Dermis microvascular lymphatic vessel endothelial cell (primary cell): ENCODE measurements around the gene UBAC2. TPM values are rescaled to one million over a fixed set of nuclear protein-coding genes. Genes with fewer than 3 reads are reported as not detected.
"Not testable (repeated sequence)": the region's sequence is repeated elsewhere in the genome, so short reads cannot be mapped to it uniquely, and the experiment has no call there.

Source experiments
- DNase-seq, 2 donors: peaks; one replicate each; pipeline versions ENCODE4 v3.0.0 to v3.0.0-alpha.2; 2010; ENCODE audit warnings: low read depth in 2 of 2
- total RNA-seq: library from RNA; depleted of rRNA; stranded (reverse); fragments of >200 nt; gene quantifications from 2 replicates; pipeline ENCODE4 v1.2.1, GENCODE V29; 2014

Gene UBAC2
- total RNA-seq, 1 donor from 2014 or later = 25.8 TPM

DNA sequence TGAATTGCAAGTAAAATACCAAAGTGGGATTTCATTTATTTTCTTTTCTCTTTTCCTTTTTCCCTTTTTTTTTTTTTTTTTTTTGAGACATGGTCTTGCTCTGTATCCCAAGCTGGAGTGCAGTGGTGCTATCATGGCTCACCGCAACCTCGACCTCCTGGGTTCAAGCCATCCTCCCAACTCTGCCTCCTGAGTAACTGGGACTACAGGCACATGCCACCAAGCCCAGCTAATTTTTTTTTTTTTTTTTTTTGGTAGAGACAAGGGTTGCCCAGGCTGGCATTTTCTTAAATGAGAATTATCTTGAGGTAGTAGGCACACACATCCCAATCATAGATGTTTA lies 175.1 kb downstream of the UBAC2 start:
- DNase-seq = no peak

DNA sequence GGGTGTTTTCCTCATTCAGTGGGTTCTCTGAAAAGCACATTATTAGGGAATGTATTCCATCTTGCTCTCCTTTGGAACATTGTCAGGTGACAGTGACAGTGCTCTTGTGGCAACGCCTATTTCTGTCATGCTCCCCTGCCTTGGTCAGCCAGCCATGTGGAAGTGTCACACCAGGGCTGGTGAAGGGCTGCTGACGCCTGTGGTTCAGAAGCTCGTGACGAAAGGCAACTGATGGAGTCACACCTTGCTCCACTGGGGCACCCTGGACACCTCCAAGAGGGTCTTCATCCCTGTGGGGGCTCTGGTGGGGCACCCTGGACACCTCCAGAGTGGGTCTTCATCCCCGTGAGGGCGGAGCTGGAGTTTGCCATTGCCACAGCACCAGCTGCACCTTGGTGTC lies 175.5 kb downstream of the UBAC2 start:
- no peak for DNase-seq

DNA sequence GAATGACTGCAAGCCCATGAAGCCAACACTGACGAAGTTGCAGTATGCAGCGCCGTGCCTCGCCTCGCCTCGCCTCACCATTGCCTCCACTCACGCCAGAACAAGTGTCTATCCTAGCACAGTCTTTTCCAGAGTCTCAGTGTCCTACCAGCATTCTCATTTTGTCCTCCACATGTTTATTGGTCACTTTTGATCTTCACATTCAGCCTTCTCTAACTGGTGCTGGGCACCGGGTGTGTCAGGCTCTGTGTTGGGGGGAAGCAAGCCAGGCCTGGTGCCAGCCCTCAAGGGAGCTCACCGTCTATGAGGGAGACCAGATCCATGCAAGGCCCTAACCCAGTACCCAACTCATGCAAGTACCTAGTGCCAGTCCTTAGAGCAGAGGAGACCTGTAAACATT lies 176.3 kb downstream of the UBAC2 start:
- no peak for DNase-seq

DNA sequence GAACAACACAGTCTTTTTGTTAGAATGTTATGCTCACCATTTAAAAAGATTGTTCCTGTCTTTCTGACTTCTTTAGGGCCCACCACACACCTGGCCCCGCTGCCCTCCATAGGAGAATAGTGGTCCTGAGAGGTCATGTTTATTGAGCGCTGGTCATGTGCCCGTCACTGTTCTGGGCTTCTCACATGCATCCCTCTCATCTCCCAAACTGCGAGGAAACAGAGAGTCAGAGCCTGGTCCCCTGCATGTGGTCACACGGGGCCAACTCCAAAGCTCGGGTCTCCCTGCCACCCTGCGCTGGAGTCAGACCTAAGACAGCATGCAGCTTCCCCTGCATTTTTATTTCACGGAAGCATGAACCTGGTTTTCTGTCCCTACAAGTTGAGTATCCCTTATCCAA lies 177.0 kb downstream of the UBAC2 start:
- no peak for DNase-seq

DNA sequence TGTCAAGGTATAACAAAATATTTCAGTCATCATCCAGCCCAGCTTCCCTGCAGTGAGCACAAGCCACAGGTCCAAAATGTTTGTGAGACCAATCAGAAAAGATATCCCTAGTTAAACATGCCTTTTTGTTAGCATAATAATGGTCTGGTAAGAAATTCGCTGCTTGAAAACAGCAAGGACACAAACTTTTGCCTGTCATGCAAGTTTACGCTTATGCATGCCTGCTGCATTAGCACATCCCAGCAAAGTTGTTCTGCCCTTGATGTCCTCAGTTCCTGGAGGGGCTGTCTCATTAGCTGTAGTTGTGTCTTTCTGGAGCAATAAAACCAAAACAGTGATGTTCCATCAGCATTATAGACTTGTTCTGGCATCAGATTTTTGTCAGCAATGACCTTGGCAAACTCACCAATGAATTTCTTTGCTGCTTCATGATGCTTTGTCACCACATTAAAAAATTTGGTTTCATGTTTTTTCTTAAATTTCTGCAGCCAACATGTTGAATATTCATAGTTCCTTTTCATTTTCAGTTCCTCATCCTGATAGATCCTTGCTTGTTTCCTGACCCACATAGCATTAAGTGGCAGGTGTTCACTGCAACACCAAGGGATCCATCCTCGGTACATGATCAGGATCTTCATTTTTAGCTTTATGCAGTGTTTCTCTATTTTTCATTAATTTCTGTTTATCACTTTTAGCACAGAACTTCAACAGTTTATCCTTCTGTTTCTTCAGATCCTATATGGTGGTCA lies 178.5 kb downstream of the UBAC2 start:
- no peak for DNase-seq

DNA sequence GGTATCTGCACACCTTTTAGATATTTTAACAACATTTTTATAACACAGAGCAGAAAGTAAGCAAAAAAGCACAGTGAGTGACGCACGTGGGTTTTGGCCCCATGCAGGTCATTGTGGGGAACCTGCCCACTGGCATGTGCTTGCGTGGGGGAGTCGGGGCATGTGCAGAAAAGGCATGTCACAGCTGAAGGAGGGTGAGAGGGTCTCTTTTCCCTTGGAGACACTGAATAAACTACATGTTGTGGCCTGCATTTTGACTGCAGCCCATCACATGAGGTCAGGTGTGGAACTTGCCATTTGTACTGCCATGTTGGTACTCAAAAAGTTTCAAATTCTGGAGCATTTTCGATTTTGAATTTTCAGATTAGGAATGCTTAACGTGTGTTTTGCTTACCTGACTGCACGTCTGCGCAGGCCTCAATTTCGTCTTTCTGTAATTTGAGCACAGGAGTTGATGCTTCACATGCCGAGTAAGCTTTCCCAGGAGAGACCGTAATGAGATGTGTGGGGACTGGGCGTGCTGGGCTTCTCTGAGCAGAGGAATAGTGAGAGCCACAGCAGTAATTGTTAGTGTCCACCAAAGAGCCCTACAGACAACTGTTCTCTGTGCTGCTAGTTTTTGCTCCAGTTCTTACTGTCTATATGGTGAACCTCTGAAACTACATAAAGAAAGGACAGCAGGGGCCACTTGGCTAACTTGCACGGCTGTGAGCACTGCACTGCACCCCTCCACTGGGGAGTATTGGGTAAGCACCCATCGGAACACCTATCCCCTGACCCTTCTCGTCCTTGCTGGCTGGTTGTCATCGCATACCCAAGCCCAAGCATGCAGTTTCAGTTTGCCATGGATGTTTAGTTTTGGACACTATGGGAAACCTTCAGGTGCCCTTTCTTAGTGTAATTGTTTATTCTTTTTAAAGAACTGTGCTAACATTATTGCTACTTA lies 179.5 kb downstream of the UBAC2 start:
- DNase-seq = no peak

DNA sequence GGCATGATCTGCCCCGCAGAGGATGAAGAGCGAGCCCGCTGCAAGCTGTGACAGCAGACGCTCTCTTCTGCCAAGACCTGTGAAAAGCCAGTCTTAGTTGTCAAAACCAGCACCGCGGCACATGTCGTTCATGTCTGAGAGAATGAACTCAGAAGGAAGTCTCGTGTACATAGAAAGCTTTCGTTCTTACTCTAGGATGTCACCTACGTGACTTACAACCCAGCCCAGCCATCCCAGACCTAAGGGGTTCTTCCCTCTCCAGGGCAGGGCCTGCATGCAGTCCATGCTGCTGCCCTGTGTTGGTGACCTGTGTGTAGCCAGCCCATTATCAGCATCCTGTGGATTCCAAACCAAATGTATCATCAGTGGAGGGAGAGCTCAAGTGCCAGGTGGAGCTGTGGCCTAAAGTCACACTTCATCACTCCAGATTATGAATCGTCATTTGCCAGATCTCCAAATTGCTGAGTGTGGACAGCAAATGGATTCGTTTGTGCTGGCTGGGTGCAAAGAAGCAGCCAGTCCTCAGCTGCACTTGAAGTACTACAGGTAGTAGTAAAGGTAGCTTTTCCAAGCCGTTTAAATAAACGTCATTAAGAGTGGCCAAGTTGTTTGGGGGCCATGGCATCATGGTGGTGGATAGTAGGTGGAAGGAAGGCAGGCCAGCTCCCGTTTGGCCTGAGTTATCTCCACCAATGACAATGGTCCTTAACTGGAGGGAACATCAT lies 180.4 kb downstream of the UBAC2 start:
- DNase-seq = no peak

DNA sequence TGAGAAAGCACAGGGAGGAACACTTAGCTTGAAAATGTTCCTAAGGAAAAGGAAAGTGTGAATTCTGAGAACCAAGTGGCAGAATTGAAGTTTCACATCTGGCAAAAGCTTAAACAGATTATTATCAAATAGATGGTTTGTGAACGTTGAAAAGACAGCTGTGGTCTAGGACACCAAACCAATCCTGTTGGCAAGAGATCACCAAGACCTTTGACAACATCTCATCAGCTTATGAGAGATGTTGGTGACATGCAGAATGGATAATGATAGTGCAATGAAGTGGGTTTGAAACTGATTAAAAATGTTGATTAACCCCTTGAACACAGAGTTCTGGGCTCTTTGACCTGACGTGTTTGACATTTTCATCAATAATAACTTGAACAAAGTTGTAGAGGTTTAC lies 181.1 kb downstream of the UBAC2 start:
- DNase-seq = no peak

DNA sequence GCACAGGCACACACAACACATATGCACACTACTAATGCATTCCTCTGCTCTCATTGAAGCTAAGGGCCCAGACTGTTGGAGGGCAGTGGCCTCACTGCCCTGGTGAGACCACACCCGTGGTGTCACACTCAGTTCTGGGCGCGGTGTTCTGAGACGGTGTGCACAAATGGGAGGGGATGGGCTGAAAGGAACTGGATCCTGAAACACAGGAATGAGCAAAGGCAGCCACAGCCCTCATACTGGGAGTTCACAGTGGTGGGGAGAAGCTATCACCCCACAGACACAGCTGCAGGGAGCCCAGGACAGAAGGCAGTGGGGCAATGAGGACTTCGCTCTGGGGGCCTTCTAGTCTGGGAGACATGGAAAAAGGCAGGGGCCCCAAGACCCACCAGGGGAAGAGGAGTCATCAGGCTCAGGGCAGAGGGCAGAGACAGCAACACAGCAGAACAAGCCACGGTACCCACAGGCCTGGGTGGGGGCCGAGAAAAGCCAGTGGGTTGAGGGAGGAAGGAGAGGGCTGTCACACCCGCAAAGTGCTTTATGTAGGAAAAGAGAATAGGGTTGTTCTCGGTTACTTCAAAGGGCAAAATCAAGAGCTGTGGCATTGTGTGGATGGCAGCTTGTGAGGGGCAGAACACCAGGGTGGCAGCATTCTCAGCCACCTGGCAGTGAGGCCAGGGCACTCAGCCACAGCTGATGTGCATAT lies 181.9 kb downstream of the UBAC2 start:
- no peak for DNase-seq

DNA sequence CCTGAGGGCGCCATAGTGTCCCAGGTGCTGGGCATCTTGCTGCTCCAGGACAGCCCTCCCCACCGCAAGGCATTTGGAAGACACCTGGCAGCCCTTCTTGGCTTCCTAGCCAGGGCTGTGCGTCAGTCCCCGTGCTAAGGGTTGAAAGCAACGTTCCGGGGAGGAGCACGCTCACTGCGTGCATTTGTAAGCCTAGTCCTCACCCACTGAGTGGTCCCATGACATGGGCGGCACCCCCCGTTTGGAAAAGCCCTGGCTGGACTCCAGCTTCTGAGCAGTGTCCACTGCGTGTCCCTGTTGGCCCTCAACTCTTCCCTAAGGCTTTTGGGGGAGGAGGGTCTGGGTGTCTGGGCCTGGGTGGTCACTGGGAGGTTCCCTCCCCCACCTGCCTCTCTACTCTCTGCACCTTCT lies 182.9 kb downstream of the UBAC2 start:
- no peak for DNase-seq

DNA sequence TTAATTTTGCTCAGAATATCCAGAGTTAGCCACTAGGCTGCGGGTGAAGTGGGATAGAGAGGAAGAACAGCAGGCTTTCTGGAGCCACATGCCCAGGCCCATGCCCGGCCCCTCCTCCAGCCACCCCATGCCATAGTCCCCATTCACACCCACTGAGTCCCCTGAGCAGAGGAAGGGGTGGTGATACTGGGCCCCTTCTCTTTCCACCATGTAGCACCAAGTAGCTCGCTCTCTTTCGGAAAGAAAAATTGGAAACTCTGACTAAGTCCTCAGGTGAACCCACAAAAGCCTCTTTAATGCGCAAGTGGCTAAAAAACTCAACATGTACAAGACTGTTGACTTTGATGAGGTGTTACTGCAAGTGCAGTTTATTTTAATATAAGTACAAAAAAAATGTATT lies 183.3 kb downstream of the UBAC2 start:
- DNase-seq = no peak

DNA sequence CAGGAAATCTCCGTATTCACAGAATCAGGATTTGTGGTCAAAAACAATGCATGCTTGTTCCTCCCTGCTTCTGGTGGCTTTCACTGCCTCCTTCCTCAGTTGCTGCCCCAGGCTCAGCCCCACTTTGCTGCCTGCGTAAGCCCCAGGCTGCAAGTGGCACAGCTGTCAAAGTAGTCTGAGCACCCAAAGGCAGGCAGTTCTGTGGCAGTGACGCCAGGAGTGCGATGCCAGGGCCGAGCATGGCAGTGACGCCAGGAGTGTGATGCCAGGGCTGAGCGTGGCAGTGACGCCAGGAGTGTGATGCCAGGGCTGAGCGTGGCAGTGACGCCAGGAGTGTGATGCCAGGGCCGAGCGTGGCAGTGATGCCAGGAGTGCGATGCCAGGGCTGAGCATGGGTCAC lies 183.8 kb downstream of the UBAC2 start:
- DNase-seq = no peak

DNA sequence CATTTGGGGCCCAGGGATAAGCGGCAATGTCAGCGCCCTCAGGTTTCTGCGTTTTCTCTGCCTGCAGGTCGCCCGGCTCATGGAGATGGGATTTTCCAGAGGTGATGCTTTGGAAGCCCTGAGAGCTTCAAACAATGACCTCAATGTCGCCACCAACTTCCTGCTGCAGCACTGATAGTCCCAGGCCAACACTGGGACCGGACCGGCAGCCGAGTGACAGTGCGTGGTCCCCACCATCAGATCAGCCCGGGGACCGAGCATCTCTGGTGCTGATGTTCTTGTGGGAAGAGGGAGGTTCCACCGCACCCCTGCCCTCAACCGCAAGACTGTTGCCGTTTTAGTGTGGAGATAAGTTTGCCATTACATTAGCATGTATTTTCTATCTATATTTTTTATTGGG lies 184.5 kb downstream of the UBAC2 start:
- no peak for DNase-seq

DNA sequence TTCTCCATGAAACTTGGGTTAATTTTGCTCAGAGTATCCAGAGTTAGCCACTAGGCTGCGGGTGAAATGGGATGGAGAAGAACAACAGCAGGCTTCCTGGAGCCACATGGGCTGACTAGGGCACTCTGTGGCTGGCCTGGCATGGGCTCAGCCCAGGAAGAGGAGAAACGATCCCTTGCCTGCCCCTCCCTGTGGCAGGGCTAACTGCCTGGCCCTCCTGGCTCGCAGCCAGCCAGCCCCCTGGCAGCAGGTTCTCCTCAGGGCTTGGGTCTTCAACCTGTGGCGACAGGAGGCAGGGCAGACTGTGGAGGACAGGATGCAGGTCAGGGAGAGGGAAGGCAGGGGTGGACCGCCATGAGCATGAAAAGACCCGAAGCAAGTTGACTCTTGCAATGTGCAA lies 185.3 kb downstream of the UBAC2 start:
- DNase-seq = no peak

DNA sequence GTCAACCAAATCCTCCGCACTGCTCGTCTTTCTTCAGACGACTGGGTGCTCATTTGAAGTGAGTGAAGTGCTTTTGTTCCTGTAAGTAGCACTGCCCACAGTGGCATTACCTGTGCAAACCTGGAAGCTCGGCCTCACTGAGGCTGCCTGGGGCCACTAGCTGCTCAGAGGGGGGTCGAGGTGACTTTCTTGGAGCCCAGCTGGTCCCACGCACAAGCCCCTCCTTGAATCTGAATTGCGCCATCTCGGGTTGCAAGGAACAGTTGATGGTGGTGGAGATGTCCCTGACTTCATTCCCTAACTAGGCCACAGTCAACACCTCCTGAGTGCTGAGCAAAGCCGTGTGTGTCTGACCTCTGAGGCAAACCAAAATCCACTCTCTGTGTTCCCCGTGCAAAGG lies 185.8 kb downstream of the UBAC2 start:
- no peak for DNase-seq

DNA sequence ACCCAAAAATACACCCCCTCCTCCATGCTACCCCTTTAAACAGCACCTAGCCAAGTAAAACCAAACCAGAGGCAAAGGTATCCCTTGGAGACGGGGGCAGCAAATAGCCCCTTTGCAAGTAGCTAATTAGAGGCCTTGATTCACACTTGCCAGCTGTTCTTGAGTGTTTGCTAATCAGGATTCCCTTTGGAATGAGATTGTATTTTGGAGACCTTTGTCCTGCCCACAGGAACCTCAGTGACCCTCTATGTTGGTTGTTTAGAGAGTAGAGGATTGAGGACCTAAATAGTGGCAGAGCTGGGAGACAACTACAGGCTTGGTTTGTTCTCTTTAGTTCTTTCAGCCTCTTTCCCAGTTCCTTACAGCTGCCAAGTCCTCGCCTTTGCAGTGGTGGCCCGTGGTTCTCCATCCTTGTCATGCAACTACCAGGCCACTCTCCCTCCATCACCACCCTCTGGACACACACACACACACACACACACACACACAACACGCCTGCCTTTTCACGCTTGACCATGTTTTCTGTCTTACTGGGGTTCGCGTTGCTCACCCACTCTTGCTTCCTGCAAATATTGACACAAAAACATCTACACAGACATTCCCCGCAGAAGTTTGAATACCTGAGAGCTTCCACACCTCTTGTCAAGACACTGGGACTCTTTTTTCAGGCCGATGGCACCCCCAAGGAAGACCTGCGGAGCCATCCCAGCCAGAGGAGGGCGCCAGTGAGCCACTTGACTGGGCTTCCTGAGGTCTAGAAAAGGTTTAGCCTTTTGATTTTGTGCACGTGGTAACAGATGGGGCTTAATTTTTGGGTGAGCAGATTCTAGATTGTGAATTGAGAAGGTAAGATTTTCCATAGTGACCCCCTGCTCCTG lies 186.5 kb downstream of the UBAC2 start:
- peak in 1 of 2 donors; percentile 51 for DNase-seq

DNA sequence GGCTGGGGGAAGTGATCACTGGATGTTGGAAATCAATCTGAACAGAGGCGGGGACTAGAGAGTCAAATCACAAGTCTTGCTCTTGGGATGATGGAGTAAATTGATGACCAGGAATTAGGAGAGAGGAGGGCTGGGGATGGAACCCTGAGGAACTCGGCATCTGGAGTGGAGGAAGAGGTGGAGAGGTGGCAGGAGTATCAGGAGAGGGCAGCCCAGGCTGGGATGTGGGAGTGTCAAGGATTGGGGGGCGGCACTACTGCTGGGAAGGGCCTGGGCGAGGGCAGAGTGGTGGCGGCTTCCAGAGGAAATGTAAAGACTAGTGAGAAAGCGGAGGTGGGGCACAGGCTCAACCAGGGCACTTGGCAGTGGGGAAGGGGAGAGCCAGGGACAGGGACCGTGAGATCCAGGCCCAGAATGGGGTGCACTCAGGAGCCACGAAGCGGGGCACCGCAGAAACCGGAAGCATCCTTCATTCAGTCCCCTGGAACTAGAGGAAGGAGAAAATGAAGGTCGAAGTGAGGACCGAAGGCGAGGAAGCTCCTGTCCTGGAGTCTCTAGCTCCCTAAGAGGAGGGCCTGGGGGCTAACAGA lies 187.8 kb downstream of the UBAC2 start:
- DNase-seq = no peak

DNA sequence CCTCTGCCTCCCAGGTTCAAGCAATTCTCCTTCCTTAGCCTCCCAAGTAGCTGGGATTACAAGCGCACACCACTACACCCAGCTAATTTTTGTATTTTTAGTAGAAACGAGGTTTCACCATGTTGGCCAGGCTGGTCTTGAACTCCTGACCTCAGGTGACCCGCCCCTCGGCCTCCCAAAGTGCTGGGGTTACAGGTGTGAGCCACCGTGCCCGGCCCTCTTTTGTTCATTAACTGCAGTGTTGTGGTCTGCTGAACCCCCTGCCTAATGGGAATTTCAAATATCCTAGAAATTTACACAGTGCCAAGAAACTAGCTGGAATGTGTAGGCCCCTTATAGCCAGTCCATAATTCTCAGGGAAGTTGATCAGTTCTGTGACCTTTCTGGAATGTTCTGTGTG lies 188.4 kb downstream of the UBAC2 start:
- DNase-seq = not testable (repeated sequence)

DNA sequence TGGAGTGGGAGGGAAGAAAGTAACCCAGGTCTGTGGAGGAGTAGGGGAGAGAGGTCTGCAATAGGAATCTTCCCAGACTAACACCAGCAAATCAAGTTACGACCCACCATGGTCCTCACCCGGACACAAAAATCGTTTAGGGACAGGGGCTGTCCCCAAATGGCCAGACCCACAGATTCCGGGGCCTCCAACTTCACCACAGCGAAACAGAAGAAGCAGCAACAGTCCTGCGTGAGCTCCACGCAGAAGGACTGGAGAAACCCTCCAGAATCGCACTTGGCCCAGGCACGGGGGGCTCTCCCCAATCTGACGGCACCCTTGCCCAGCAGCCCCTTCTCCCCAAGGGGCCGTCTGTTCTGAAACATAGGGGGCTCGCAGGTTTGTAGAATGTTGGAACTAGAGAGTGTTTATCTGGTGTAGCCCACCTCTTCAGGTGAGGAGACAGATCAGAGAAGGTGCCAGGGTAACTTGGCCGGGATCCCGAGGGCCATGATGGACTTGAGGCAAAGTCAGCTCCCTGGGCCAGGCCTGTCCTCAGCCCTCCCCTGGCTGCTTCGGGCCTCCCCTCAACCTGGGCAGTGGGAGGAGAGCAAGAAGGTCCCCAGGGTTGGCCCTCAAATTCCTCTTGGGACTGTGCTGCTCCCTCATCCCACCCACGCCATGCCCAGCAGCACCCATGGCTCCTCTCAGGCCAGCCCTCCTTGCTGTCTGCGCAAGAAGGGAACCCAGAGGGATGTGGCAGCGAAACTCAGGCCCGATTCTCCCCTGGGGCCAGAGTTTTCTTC lies 189.1 kb downstream of the UBAC2 start:
- no peak for DNase-seq
